Stimulated activated CD8-positive, alpha-beta memory T cell treated with anti-CD3 and anti-CD28 coated beads, Interleukin-12 subunit alpha, Interleukin-12 subunit beta, amount 100 ng/mL, for 1 hour (primary cell): ENCODE data around the gene NOL4L.

Experiments
- DNase-seq: peaks from one replicate; pipeline ENCODE4 v3.0.0-alpha.2; 2020; ENCODE audit warnings: low read depth

The NOL4L gene

GRCh38 chr20:32421290-32421689 is 163.8 kb downstream of the NOL4L start:
- DNase-seq = no peak

GRCh38 chr20:32418376-32418775 is 166.8 kb downstream of the NOL4L start:
- DNase-seq = no peak

- DNase-seq = no peak
These were observed 168.9 kb downstream of the NOL4L start for GRCh38 chr20:32416206-32416605.

- no peak for DNase-seq
These were observed 169.6 kb downstream of the NOL4L start for GRCh38 chr20:32415494-32415893.

- no peak for DNase-seq
These were observed 173.0 kb downstream of the NOL4L start for GRCh38 chr20:32411955-32412706.

GRCh38 chr20:32407131-32407750 is 177.9 kb downstream of the NOL4L start:
- peak; percentile 36 for DNase-seq

- DNase-seq = no peak
These were observed 178.4 kb downstream of the NOL4L start for GRCh38 chr20:32406701-32407100.

- DNase-seq = no peak
These were observed 181.1 kb downstream of the NOL4L start for GRCh38 chr20:32404017-32404416.

- DNase-seq = no peak
These were observed 184.7 kb downstream of the NOL4L start for GRCh38 chr20:32400476-32400875.

GRCh38 chr20:32397567-32398084 is 187.5 kb downstream of the NOL4L start:
- no peak for DNase-seq

- no peak for DNase-seq
These were observed 188.4 kb downstream of the NOL4L start for GRCh38 chr20:32396646-32397160.

- DNase-seq = no peak
These were observed 190.1 kb downstream of the NOL4L start for GRCh38 chr20:32395066-32395465.
